ENCODE data around the gene FAT1.

Gene FAT1

DNA sequence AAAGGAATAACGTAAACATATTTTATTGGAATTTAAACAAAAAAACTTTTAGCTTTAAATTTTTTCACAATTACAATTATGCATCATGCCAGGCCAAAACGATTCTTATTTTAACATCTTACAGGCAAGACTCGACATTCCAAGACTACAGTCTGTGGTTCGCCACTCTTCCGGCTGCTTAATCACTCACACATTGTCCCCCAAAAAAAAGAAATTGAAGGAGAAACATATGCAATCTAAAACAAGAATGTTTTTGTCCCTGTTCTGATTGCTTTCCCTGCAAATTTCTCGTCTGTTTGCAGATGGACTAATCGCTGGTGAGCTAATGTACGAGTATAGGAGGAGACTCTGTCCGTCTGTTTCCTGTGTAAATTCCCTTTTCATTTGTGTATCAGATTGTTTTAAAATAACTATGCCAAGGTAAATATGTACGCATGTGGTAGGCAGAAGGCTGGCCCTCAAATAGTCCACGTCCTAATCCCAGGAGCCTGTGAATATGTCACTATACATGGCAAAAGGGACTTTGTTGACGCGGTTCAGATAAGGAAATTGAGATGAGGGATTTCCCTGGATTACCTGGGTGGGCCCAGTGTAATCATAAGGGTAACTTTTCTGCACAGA is 130.6 kb downstream of the FAT1 start:
- H3K36me3 ChIP-seq (ENCODE audit: control insufficient read depth in 4 of 4, insufficient read depth in 4 of 4, low read length in 3 of 4) = no peaks in the 10 kb centered on the region
- H3K27me3 ChIP-seq (replicated peaks in 2 of 5; ENCODE audit: control insufficient read depth in 4 of 5, insufficient read depth in 5 of 5, low read length in 4 of 5) = peaks cover 0 to 4% (median 0%) of the 10 kb centered on the region in 5 experiments
- H3K9me3 ChIP-seq (ENCODE audit: control extremely low read depth in 1 of 5, control insufficient read depth in 4 of 5, insufficient read depth in 2 of 5, low read depth in 1 of 5, low read length in 4 of 5) = no peaks in the 10 kb centered on the region
- ChIA-PET CTCF (interaction anchor here (1.2 to 1.4 kb wide), 2 partner anchors 297 to 525 kb away, joined by 3 to 4 read pairs; no protein-coding TSS in a partner anchor), POLR2A (no interaction called here)
- H3K4me3 ChIP-seq (ENCODE audit: control insufficient read depth in 1 of 7, extremely low read depth in 1 of 7, insufficient read depth in 4 of 7, low read depth in 2 of 7, low read length in 6 of 7) = no peak overlapping the region
- H3K27ac ChIP-seq (ENCODE audit: insufficient read depth in 1 of 2, low read depth in 1 of 2, low read length in 2 of 2, poor library complexity in 1 of 2, severe bottlenecking in 2 of 2) = no peak overlapping the region
- DNase-seq = no peak
- WGBS (ENCODE audit: insufficient coverage) = 93% methylated on average over 8 of the region's 13 CpGs
- no peaks in the 10 kb centered on the region for H3K4me1 ChIP-seq (ENCODE audit: control extremely low read depth in 1 of 4, control insufficient read depth in 4 of 4, insufficient read depth in 4 of 4, low read length in 3 of 4)

DNA sequence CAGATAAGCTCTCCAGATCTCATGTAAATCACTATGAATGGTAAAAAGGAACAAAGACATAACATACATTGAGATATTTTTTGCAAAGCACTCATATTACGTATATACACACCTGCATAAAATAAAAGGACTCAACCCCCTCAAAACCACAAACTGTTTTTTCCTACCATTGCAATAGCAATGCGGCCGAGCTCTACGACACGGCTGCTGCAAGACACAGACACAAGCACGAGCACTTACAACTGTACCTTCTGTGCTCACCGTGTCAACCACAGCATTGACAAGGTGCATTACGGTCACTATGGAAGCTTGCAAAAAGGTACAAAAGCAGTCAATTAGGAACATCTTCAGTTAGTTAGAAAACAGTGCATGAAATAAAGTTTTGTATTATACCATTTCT is 131.2 kb downstream of the FAT1 start:
- no peaks in the 10 kb centered on the region for H3K9me3 ChIP-seq (ENCODE audit: control extremely low read depth in 1 of 5, control insufficient read depth in 4 of 5, insufficient read depth in 2 of 5, low read depth in 1 of 5, low read length in 4 of 5)
- 93% methylated on average over 4 of the region's 8 CpGs for WGBS (ENCODE audit: insufficient coverage)
- H3K4me1 ChIP-seq (ENCODE audit: control extremely low read depth in 1 of 4, control insufficient read depth in 4 of 4, insufficient read depth in 4 of 4, low read length in 3 of 4) = no peaks in the 10 kb centered on the region
- no peaks in the 10 kb centered on the region for H3K36me3 ChIP-seq (ENCODE audit: control insufficient read depth in 4 of 4, insufficient read depth in 4 of 4, low read length in 3 of 4)
- CTCF ChIA-PET = interaction anchor here (0.5 to 1.4 kb wide), 3 partner anchors 293 to 524 kb away, joined by 3 to 4 read pairs (median 3); no protein-coding TSS in a partner anchor
- no peak overlapping the region for H3K4me3 ChIP-seq (ENCODE audit: control insufficient read depth in 1 of 7, extremely low read depth in 1 of 7, insufficient read depth in 4 of 7, low read depth in 2 of 7, low read length in 6 of 7)
- peaks cover 0 to 4% (median 0%) of the 10 kb centered on the region in 5 experiments for H3K27me3 ChIP-seq (replicated peaks in 2 of 5; ENCODE audit: control insufficient read depth in 4 of 5, insufficient read depth in 5 of 5, low read length in 4 of 5)
- no peak overlapping the region for H3K27ac ChIP-seq (ENCODE audit: insufficient read depth in 1 of 2, low read depth in 1 of 2, low read length in 2 of 2, poor library complexity in 1 of 2, severe bottlenecking in 2 of 2)
- POLR2A ChIA-PET = no interaction called here
- no peak for DNase-seq

DNA sequence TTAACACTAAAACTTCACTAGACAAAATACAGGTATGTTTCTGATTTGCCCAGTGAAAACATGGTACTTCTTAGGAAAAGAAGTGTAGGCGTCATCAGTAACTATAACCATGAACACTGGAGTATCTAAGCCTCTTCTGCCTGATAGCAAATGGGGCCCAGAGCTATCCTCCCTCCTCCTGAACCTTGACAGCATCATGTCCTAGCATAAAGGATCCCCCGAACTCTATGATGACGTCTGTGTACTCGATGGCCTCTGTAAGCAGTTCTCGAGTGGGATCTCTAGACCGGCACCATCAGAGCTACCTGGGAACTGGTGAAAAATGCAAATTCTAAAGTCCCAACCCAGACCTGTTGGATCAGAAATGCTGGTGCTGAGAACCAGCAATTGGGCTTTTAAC is 132.0 kb downstream of the FAT1 start:
- Histone ChIP-seq H3K4me3 (ENCODE audit: control insufficient read depth in 1 of 7, extremely low read depth in 1 of 7, insufficient read depth in 4 of 7, low read depth in 2 of 7, low read length in 6 of 7) (no peak overlapping the region), H3K27me3 (replicated peaks in 2 of 5; ENCODE audit: control insufficient read depth in 4 of 5, insufficient read depth in 5 of 5, low read length in 4 of 5) (peaks cover 0 to 4% (median 0%) of the 10 kb centered on the region in 5 experiments), H3K4me1 (ENCODE audit: control extremely low read depth in 1 of 4, control insufficient read depth in 4 of 4, insufficient read depth in 4 of 4, low read length in 3 of 4) (no peaks in the 10 kb centered on the region), H3K27ac (ENCODE audit: insufficient read depth in 1 of 2, low read depth in 1 of 2, low read length in 2 of 2, poor library complexity in 1 of 2, severe bottlenecking in 2 of 2) (no peak overlapping the region), H3K9me3 (ENCODE audit: control extremely low read depth in 1 of 5, control insufficient read depth in 4 of 5, insufficient read depth in 2 of 5, low read depth in 1 of 5, low read length in 4 of 5) (no peaks in the 10 kb centered on the region), H3K36me3 (ENCODE audit: control insufficient read depth in 4 of 4, insufficient read depth in 4 of 4, low read length in 3 of 4) (no peaks in the 10 kb centered on the region)
- CTCF ChIA-PET = no interaction called here
- POLR2A ChIA-PET = no interaction called here
- WGBS (ENCODE audit: insufficient coverage) = 99% methylated on average over 6 of the region's 6 CpGs
- no peak for DNase-seq

DNA sequence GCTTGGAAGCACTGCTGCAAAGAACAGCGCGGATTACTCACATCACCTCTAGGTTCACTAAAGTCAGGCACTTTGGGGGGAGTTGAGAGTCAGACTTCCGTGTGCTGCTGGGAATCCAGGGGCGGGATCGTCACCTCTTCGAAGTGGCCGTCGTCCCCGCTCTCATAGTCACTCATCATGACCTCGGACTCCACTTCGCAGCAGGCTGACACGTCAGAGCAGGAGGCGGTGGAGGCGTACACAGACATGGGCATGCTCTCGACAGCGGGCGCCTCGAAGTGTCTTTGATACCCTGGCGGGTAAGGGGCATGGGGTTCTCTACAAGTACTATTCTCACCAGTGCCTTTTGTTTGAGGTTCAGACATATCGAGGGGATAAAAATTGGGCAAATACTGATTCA is 135.2 kb downstream of the FAT1 start:
- Histone ChIP-seq H3K27ac (ENCODE audit: insufficient read depth in 1 of 2, low read depth in 1 of 2, low read length in 2 of 2, poor library complexity in 1 of 2, severe bottlenecking in 2 of 2) (no peak overlapping the region), H3K27me3 (replicated peaks in 2 of 5; ENCODE audit: control insufficient read depth in 4 of 5, insufficient read depth in 5 of 5, low read length in 4 of 5) (peaks cover 0 to 4% (median 0%) of the 10 kb centered on the region in 5 experiments), H3K36me3 (ENCODE audit: control insufficient read depth in 4 of 4, insufficient read depth in 4 of 4, low read length in 3 of 4) (no peaks in the 10 kb centered on the region), H3K4me1 (ENCODE audit: control extremely low read depth in 1 of 4, control insufficient read depth in 4 of 4, insufficient read depth in 4 of 4, low read length in 3 of 4) (no peaks in the 10 kb centered on the region), H3K4me3 (ENCODE audit: control insufficient read depth in 1 of 7, extremely low read depth in 1 of 7, insufficient read depth in 4 of 7, low read depth in 2 of 7, low read length in 6 of 7) (no peak overlapping the region), H3K9me3 (ENCODE audit: control extremely low read depth in 1 of 5, control insufficient read depth in 4 of 5, insufficient read depth in 2 of 5, low read depth in 1 of 5, low read length in 4 of 5) (no peaks in the 10 kb centered on the region)
- no peak for DNase-seq
- WGBS (ENCODE audit: insufficient coverage) = 93% methylated on average over 20 of the region's 20 CpGs
- ChIA-PET CTCF (interaction anchor here (2.9 kb wide), 1 partner anchor 293 kb away, joined by 20 read pairs; no protein-coding TSS in a partner anchor), POLR2A (no interaction called here)

DNA sequence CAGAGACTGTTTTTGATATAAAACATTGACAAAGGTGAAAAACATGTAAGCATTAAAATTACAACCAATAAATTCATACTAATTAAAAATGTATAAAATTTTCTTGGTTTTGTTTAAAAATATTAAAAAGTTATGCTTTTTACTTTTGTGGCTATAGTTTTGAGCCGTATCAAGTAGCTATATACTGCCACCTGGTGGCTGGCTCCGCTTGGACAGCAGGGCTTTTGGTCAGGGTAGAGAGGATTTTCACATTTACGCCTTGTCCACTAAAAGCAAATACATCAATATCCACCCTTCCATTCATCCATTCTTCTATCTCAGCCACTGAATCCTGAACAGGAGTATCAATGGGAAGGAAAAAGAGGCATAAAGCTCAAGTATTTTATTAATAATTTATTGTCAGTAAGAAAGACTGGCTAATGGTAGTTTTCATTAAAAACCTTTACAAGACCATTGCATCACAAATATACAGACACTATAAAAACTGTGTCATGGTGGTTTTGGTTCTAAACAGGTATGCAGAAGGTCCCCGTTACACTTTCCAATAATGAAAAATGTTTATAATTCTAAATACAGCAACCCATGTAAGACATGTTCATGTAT is 136.1 kb downstream of the FAT1 start:
- H3K9me3 ChIP-seq (ENCODE audit: control extremely low read depth in 1 of 5, control insufficient read depth in 4 of 5, insufficient read depth in 2 of 5, low read depth in 1 of 5, low read length in 4 of 5) = no peaks in the 10 kb centered on the region
- POLR2A ChIA-PET = no interaction called here
- DNase-seq = peak; percentile 35 to 63 (median 58)
- no peaks in the 10 kb centered on the region for H3K4me1 ChIP-seq (ENCODE audit: control extremely low read depth in 1 of 4, control insufficient read depth in 4 of 4, insufficient read depth in 4 of 4, low read length in 3 of 4)
- CTCF ChIA-PET = interaction anchor here (0.8 to 2.9 kb wide), 5 partner anchors 10 to 298 kb away, joined by 3 to 20 read pairs (median 3); no protein-coding TSS in a partner anchor
- no peak overlapping the region for H3K27ac ChIP-seq (ENCODE audit: insufficient read depth in 1 of 2, low read depth in 1 of 2, low read length in 2 of 2, poor library complexity in 1 of 2, severe bottlenecking in 2 of 2)
- 0% methylated on average over 1 of the region's 4 CpGs for WGBS (ENCODE audit: insufficient coverage)
- H3K4me3 ChIP-seq (ENCODE audit: control insufficient read depth in 1 of 7, extremely low read depth in 1 of 7, insufficient read depth in 4 of 7, low read depth in 2 of 7, low read length in 6 of 7) = no peak overlapping the region
- peaks cover 0 to 4% (median 0%) of the 10 kb centered on the region in 5 experiments for H3K27me3 ChIP-seq (replicated peaks in 2 of 5; ENCODE audit: control insufficient read depth in 4 of 5, insufficient read depth in 5 of 5, low read length in 4 of 5)
- H3K36me3 ChIP-seq (ENCODE audit: control insufficient read depth in 4 of 4, insufficient read depth in 4 of 4, low read length in 3 of 4) = no peaks in the 10 kb centered on the region

DNA sequence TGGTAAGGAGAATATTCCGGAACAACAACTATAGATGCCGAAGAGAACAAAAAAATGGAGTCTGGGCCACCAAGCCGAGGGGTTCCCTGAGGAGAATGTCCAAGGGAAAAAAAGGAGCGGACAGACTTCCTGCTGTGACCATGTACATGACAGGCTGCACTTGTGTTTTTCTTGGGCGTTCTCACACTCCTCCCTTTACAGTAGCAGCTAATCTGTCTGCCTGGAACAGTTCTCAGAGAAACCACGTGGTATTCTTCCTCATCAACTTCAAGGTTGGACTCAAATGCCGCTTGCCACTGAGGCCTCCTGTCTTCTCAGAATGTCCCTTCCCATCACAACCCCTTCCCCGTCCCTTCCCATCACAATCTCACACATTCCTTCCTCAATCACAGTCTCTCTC is 137.5 kb downstream of the FAT1 start:
- ChIA-PET POLR2A (no interaction called here), CTCF (interaction anchor here (1.8 to 2.9 kb wide), 2 partner anchors 287 to 290 kb away, joined by 6 to 20 read pairs; no protein-coding TSS in a partner anchor)
- H3K9me3 ChIP-seq (ENCODE audit: control extremely low read depth in 1 of 5, control insufficient read depth in 4 of 5, insufficient read depth in 2 of 5, low read depth in 1 of 5, low read length in 4 of 5) = peaks cover 0 to 4% (median 0%) of the 10 kb centered on the region in 5 experiments
- H3K27me3 ChIP-seq (replicated peaks in 2 of 5; ENCODE audit: control insufficient read depth in 4 of 5, insufficient read depth in 5 of 5, low read length in 4 of 5) = peaks cover 0 to 2% (median 0%) of the 10 kb centered on the region in 5 experiments
- WGBS (ENCODE audit: insufficient coverage) = 88% methylated on average over 8 of the region's 8 CpGs
- H3K27ac ChIP-seq (ENCODE audit: insufficient read depth in 1 of 2, low read depth in 1 of 2, low read length in 2 of 2, poor library complexity in 1 of 2, severe bottlenecking in 2 of 2) = no peak overlapping the region
- H3K4me1 ChIP-seq (ENCODE audit: control extremely low read depth in 1 of 4, control insufficient read depth in 4 of 4, insufficient read depth in 4 of 4, low read length in 3 of 4) = no peaks in the 10 kb centered on the region
- no peaks in the 10 kb centered on the region for H3K36me3 ChIP-seq (ENCODE audit: control insufficient read depth in 4 of 4, insufficient read depth in 4 of 4, low read length in 3 of 4)
- no peak overlapping the region for H3K4me3 ChIP-seq (ENCODE audit: control insufficient read depth in 1 of 7, extremely low read depth in 1 of 7, insufficient read depth in 4 of 7, low read depth in 2 of 7, low read length in 6 of 7)
- no peak for DNase-seq

DNA sequence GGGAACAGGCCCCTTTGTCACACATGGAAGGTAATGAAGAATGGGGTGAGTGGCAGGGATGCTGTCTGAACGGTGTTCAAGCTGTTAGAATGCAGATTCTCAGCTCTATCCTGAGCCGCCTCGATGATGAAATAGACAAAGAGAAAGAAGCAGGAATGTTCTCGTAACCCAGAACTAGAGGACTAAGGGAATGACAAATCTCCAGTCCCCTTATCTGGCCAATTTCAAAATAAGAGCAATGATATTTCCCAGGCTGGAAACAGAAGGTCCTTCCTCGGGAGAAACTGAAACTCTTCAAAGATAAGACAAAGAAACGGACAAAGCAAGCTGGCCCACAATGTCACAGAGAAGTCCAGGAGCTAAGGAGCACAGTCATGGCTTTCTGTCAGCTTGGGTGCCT is 138.7 kb downstream of the FAT1 start:
- 92% methylated on average over 6 of the region's 6 CpGs for WGBS (ENCODE audit: insufficient coverage)

More for the DNA sequence above, 138.7 kb downstream of the FAT1 start:
- no peak for DNase-seq
- H3K4me1 ChIP-seq (ENCODE audit: control extremely low read depth in 1 of 4, control insufficient read depth in 4 of 4, insufficient read depth in 4 of 4, low read length in 3 of 4) = no peaks in the 10 kb centered on the region
- no peak overlapping the region for H3K27ac ChIP-seq (ENCODE audit: insufficient read depth in 1 of 2, low read depth in 1 of 2, low read length in 2 of 2, poor library complexity in 1 of 2, severe bottlenecking in 2 of 2)
- H3K36me3 ChIP-seq (ENCODE audit: control insufficient read depth in 4 of 4, insufficient read depth in 4 of 4, low read length in 3 of 4) = no peaks in the 10 kb centered on the region
- CTCF ChIA-PET = interaction anchor here (1.8 kb wide), 1 partner anchor 285 kb away, joined by 6 read pairs; no protein-coding TSS in a partner anchor
- peaks cover 0 to 4% (median 0%) of the 10 kb centered on the region in 5 experiments for H3K9me3 ChIP-seq (ENCODE audit: control extremely low read depth in 1 of 5, control insufficient read depth in 4 of 5, insufficient read depth in 2 of 5, low read depth in 1 of 5, low read length in 4 of 5)
- H3K4me3 ChIP-seq (ENCODE audit: control insufficient read depth in 1 of 7, extremely low read depth in 1 of 7, insufficient read depth in 4 of 7, low read depth in 2 of 7, low read length in 6 of 7) = no peak overlapping the region
- POLR2A ChIA-PET = no interaction called here
- H3K27me3 ChIP-seq (replicated peaks in 2 of 5; ENCODE audit: control insufficient read depth in 4 of 5, insufficient read depth in 5 of 5, low read length in 4 of 5) = peaks cover 0 to 2% (median 0%) of the 10 kb centered on the region in 5 experiments
